GM19463 (cell line): ENCODE data around the gene RDX.
"Not testable (repeated sequence)": the region's sequence is repeated elsewhere in the genome, so short reads cannot be mapped to it uniquely, and the experiment has no call there.

Experiments
- ATAC-seq: cut with Tn5 transposase; IDR thresholded peaks from one replicate; pipeline ENCODE4 v1.9.1; 2021; ENCODE audit warnings: mild to moderate bottlenecking, moderate library complexity; ENCODE audit not compliant: unreplicated experiment

RDX gene

DNA sequence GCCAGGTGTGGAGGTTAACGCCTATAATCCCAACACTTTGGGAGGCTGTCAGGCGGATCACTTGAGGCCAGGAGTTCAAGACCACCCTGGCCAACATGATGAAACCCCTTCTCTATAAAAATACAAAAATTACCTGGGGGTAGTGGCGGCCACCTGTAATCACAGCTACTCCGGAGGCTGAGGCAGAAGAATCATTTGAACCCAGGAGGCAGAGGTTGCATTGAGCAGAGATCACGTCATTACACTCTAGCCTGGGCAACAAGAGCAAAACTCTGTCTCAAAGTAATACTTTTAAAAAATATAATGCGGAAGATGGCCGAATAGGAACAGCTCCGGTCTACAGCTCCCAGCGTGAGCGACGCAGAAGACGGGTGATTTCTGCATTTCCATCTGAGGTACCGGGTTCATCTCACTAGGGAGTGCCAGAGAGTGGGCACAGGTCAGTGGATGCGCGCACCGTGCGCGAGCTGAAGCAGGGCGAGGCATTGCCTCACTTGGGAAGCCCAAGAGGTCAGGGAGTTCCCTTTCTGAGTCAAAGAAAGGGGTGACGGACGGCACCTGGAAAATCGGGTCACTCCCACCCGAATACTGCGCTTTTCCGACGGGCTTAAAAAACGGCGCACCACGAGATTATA lies 87.6 kb downstream of the RDX start:
- not testable (repeated sequence) for ATAC-seq

DNA sequence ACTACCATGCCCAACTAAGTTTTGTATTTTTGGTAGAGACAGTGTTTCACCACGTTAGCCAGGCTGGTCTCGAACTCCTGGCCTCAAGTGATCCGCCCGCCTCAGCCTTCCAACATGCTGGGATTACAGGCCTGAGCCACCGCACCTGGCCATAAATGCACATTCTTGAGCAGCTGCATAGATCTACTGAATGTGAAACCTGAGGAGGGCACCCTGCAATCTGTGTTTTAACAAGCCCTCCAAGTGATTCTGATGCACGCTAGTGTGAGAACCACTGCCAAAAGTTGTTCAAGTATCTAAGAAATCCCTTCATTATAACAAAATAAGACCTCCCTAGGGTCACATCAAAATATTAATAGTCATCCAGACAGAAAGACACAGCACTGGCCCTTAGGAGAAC lies 89.3 kb downstream of the RDX start:
- no peak for ATAC-seq

DNA sequence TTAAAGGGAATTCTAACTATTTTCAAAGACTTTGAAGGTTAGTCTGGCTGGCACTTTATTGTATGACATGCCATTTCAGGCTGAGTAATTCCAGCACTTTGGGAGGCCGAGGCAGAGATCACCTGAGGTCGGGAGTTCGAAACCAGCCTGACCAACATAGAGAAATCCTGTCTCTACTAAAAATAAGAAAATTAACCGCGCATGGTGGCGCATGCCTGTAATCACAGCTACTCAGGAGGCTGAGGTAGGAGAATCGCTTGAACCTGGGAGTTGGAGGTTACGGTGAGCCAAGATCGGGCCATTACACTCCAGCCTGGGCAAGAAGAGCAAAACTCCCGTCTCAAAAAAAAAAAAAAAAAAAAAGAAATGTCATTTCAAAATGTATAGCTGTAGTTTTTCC lies 95.6 kb downstream of the RDX start:
- no peak for ATAC-seq

DNA sequence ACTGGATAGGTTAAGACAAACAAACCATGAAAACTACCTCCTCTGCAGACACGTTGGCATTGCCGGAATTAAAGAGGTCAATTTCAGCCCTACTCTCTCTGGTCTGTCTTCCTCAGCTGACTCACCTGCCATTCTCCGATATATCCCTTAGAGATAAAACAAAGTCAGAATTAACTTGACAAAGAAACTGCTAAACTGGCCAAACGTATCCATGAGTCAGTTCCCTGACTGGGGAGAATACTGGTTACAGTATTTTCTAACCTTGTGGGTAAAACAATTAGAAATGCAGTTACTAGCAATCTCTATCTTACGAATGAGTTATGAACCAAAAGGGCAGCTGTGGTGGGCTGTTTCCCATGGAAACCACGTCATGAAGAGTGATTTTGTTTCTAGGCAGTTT lies 96.2 kb downstream of the RDX start:
- no peak for ATAC-seq

DNA sequence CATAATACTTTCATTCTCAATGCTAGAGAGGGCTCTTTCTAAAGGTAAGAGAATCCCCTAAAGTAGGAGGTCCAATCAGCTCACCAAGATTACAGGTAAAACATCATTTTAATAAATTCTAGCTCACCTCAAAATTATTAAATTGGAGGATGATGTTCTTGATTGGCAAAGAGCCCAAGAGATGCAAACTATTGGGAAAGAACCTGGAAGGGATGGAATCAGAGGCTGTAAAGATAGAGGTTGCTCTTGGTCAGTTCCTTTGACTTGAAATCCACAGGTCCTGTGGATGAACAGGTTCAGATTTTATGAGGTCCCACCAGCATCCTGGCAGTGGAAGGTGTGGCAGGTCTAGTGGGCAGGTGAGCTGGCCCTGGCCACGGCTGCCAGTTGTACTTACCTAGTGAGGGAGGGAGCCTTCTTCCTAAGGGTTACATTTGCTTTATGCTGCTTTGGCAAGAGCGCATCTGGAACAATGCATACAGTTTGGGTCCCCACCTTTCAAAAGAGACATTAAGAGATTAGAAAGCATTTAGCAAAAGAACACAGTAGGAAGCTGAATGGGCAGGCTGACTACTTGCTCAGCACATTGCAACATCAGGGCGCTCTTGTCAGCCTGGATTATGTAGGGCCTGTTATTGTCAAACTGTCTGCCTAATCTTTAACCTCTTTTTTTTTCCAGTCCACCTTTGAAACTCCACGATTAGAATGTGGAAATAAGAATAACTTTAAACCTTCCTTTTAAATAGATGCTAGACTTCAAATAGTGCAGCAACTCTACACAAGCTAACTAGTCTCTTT lies 97.0 kb downstream of the RDX start:
- no peak for ATAC-seq

DNA sequence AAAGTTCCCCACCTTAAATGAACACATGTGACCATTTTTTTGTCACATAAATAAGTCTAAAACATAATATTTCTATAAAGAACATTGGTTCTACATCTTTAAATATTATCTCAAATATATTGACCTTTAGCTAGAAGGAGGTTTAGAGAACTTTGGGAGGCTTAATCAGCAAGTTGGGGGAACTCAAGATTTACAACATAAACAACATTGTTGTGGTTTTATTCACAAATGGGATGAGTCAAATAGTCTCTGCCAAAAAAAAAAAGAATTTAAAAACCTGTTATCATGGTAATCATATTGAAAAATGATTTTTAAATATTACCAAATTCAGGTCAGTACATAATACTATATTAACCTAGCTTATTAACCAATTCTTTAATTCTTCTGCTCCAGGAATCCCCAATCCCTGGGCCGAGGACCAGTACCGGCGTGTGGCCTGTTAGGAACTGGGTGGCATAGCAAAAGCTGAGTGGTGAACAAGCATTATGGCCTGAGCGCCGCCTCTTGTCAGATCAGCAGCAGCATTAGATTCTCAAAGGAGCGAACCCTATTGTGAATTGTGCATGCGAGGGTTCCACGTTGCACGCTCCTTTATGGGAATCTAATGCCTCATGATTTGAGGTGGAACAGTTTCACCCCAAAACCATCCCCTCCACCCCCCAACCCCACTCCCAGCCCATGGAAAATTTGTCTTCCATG lies 98.2 kb downstream of the RDX start:
- no peak for ATAC-seq

DNA sequence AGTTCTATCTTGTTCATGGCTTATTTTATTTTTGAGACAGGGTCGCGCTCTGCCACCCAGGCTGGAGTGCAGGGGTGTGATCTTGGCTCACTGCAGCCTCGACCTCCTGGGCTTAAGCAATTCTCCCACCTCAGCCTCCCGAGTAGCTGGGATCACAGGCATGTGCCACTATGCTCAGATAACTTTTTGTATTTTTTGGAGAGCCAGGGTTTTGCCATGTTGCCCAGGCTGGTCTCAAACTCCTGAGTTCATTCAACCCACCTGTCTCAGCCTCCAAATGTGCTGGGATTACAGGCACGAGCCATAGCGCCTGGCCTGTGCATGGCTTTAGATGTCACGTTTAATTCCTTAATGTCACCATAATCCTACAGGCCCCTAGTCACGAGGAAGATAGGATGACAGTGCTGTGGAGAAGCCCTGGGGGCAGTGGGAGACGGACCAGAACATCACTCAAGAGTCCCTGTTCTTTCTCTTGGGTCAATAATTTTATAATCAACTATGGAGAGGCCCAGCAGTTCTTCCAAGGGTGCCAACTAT lies 99.5 kb downstream of the RDX start:
- ATAC-seq, result no peak

DNA sequence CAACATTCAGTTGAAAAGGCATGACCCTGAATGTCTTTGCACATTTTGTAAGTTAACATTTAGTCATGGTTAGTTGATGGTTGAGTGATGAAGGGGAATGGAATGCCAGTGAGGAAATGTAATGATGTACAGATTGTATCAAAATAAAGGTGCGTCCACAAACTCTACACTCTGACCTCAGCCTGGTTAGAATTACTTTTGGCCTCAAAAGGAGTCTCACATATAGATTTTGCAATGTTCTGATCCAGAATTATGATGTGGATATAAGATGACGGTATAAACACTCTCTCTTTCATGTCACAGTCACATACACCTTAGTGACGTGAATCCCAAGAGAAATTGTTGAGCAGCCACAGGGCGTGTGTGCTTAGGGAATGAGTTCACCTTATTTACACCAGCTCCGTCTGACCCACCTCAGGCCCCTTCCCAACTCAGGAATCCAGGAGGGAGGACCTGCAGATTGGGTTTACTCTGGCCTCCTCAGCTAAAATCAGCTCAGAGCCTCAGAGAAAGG lies 100.1 kb downstream of the RDX start:
- no peak for ATAC-seq

DNA sequence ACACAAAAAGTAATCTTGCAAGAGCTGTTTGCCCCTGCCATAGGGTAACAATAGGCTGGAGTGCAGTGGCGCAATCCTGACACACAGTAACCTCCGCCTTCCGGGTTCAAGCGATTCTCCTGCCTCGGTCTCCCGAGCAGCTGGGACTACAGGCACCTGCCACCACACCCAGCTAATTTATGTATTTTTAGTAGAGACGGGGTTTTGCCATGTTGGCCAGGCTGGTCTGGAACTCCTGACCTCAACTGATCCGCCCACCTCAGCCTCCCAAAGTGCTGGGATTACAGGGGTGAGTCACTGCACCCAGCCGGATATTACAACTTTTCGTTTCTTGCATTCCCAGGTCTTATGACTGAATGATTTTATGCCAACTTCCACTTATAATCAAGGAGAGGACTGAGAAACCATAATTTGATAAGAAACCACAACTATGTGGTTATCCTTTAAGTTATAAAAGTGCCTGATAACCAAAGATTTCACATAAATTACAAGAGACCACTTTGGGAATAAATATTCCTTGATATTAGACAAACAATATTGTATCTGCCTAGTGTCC lies 102.1 kb downstream of the RDX start:
- not testable (repeated sequence) for ATAC-seq

DNA sequence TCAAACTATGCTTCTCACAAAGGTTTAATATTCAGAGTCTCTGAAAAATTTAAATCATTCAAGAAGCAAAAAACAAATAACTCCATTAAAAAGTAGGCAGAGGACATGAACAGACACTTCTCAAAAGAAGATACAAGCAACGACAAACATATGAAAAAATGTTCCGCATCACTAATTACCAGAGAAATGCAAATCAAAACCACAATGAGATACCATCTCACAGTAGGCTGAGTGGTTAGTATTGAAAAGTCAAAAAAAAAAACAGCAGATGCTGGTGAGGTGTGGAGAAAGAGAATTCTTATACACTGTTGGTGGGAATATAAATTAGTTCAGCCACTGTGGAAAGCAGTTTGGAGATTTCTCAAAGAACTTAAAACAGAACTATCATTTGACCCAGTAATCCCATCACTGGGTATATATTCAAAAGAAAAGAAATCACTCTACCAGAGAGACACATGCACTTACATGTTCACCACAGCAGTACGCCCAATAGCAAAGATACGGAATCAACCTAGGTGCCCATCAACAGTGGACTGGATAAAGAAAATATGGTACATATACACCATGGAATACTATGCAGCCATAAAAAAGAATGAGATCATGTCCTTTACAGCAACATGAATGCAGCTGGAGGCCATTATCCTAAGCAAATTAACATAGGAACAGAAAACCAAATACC lies 103.7 kb downstream of the RDX start:
- peak; percentile 50 for ATAC-seq

DNA sequence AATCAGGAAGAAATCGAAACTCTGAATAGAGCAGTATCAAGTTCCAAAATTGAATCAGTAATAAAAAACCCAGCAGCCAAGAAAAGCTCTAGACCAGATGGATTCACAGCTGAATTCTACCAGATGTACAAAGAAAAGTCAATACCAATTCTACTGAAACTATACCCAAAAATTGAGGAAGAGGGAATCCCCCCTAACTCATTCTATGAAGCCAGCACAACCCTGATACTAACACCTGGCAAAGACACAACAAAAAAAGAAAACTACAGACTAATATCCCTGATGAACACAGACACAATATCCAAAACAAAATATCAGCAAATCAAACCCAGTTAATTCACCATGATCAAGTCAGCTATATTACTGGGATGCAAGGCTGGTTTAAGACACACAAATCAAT lies 105.5 kb downstream of the RDX start:
- ATAC-seq, result no peak

DNA sequence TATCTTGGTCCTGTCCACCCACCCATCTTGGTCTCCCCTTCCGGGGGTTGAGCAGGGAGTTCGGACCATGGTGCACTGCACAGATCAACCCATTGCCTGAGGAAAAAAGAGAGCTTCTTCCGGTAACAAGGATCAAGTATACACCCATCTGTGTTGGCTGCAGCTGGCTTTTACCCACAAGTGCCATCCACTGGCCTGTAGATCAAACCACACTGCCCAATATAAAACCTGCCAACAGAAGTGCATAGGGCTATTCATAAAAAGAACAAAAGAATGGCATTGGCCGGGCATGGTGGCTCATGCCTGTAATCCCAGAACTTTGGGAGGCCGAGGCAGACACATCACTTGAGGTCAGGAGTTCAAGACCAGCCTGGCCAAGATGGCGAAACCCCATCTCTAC lies 108.7 kb downstream of the RDX start:
- no peak for ATAC-seq

DNA sequence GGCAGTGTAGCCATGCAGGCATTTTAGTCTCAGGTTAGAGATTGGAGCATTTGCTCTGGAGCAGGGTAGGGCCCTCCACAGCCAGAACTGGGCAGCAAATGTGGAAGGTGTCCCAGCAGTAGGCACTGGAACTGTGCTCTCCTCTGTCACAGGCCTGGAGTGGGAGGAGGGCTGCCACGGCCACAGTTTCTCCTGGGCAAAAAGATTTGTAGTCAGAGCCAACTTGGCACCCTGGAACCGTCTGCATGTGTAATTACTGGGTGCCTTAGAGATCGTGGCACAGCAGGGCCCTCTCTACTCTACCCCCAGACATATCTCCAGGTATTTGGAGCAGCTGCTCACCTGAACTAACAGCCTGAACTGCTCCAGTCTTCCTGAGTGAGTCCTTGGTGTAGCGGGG lies 109.5 kb downstream of the RDX start:
- no peak for ATAC-seq

DNA sequence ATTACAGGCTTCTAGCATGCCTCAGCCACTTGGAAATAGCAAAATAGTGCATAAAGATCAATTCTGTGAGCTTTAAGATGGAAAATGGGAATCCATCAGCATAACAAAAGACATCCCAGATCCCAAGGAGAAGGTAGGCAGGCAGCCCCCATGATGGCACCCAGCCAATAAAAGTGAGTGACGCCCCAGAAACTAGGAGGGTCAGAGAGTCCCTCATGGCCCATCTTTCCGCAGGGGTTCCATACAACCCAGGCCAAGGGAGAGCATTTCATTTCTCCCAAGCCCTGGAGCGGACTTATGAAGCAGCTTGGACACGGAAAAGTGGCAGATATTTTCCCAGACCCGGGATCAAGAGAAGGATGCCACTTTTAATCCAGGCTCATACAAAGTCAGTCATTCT lies 110.0 kb downstream of the RDX start:
- no peak for ATAC-seq

DNA sequence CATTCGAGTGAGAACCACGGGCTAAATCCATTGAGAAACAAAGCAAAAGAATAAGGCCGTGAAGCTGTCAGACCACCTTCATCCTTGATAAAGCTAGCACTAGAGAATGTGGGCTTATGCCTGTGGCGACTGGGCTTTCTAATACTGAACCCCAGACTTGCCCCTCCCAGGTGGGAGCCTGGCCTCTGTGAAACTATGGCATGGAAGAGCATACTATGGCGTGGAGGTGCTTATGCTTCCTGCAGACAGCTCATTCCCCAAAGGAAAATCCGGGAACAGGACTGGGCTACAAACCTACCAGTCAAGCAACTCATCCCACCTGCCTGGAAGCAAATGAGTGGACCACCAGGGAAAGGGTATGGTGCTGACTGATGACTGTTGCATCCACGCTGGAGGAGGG lies 110.8 kb downstream of the RDX start:
- no peak for ATAC-seq

DNA sequence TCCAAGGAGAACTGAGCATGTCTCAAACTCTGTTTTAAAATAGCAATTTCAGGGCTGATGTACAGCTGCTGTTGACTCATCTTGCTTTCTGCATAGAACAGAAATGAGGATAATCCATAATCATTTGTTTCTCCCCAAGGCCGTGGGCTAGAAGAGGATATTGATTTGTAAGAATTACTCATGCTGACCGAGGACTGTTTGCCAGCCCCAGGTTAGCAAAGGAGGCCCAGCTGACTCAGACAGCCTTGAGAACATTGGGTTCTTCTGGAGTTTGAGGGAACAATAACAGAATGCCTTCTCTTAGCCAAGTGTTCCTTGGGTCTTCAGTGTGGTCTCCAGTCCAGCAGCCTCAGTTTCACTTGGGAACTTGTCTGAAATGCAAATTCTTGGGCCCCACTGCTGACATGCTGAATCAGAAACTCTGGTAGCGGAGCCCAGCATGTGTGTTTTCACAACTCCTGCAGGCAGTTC lies 111.3 kb downstream of the RDX start:
- no peak for ATAC-seq

DNA sequence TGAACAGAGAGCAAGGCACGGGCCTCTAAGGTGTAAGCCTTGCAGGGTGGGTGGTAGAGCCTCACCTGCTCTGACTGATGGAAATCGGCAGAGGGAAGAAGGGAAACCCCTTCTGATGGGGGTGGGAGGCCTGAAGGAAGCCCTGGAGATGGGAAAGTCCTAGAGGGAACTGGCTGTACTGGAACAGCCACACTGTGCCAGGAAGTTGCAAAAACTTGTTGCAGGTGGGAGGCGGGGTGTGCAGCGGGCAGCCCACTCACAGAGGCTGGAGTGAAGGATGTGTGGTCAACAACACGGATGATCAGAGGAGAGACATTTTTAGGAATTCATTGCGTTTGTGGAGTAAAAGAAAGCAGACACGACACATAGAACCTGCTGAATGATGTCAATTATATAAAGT lies 112.0 kb downstream of the RDX start:
- no peak for ATAC-seq

DNA sequence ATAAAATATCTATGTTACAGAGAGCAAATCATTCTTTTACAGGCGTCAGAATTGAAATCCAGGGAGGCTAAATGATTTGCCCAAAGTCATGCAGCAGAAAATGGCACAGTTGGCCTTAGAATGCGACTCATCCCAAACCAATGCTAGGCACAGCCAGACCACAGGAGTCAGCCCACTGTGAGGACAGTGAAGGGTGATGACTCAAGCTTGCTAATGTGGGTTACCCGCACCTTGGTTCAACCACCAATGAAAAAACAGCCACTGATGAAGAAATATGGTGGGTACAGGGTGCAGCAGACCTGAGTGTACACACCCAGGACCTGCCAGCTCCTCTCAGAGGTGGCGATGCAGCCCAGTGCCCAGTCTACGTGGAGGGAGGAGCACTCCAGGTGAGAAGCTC lies 113.5 kb downstream of the RDX start:
- ATAC-seq, result no peak

DNA sequence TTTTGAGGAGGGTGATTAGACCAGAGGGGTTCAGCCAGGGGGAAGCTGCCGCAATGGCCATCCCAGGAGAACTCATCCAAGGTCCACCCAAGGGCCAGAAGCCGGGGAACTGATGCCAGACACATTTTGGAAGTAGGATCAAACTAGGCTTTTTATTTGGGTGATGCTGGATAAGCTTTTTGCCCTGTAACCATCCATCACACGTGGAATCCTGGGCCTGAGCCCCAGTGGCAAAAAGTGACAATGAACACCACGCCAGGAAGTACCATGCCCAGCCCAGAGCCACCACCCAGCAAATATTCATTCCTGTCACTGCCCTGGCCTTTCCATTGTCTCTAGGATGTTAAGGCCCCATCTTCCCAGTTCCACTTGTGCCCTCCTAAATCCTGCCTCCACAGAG lies 117.3 kb downstream of the RDX start:
- no peak for ATAC-seq

DNA sequence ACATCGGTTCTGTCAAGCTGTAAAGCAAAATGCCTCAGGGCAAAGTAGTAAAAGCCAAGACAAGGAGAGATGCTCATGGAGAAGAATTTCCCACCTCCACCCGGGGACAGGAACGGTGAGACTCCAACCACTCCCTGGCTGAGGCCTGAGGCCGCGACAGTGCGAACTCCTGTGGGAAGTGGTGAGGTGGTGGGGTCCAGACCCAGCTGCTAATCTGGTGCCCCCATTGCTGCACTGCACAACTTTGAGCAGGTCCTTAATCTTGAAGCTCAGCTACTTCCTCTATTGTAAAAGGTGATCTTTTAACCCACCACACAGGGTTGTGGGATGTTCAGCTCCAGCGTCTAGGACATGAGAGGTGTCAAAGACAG lies 119.3 kb downstream of the RDX start:
- ATAC-seq, result no peak
